ENCODE results near the gene CDC42EP3.

GRCh38 chr2:37632310-37632709 is 39.1 kb downstream of the CDC42EP3 start:
- TF ChIP-seq EZH2 (IDR thresholded peaks at IDR 0.05; ENCODE audit: borderline replicate concordance, insufficient read depth, low read depth, low read length, poor library complexity, severe bottlenecking) (no peak), CTCF (IDR thresholded peaks at IDR 0.05) (no peak)
